ENCODE results near the gene MAFB. TPM values are rescaled to one million over a fixed set of nuclear protein-coding genes. Genes with fewer than 3 reads are reported as not detected.

Gene MAFB
- polyA plus RNA-seq, 3 donors: 118 to 144 (median 123) TPM

GRCh38 chr20:40688129-40689099 lies 622 bp downstream of the MAFB start:
- DNase-seq (ENCODE audit: extremely low read depth in 1 of 11, low read depth in 9 of 11, low spot score in 4 of 11): no peak

GRCh38 chr20:40687384-40688128 lies 1.5 kb downstream of the MAFB start:
- DNase-seq (ENCODE audit: extremely low read depth in 1 of 11, low read depth in 9 of 11, low spot score in 4 of 11): peak in 1 of 11 donors; percentile 45

- DNase-seq (ENCODE audit: extremely low read depth in 1 of 11, low read depth in 9 of 11, low spot score in 4 of 11): no peak
Observed at GRCh38 chr20:40686893-40687292, 2.1 kb downstream of the MAFB start.

GRCh38 chr20:40686434-40686882 lies 2.6 kb downstream of the MAFB start:
- no peak for DNase-seq (ENCODE audit: extremely low read depth in 1 of 11, low read depth in 9 of 11, low spot score in 4 of 11)

- no peak for DNase-seq (ENCODE audit: extremely low read depth in 1 of 11, low read depth in 9 of 11, low spot score in 4 of 11)
Observed at GRCh38 chr20:40685349-40685748, 3.7 kb downstream of the MAFB start.

- no peak for DNase-seq (ENCODE audit: extremely low read depth in 1 of 11, low read depth in 9 of 11, low spot score in 4 of 11)
Observed at GRCh38 chr20:40683894-40684268, 5.2 kb downstream of the MAFB start.

- DNase-seq (ENCODE audit: extremely low read depth in 1 of 11, low read depth in 9 of 11, low spot score in 4 of 11): no peak
Observed at GRCh38 chr20:40683221-40683893, 5.7 kb downstream of the MAFB start.

- DNase-seq (ENCODE audit: extremely low read depth in 1 of 11, low read depth in 9 of 11, low spot score in 4 of 11): no peak
Observed at GRCh38 chr20:40682104-40682981, 6.7 kb downstream of the MAFB start.

- no peak for DNase-seq (ENCODE audit: extremely low read depth in 1 of 11, low read depth in 9 of 11, low spot score in 4 of 11)
Observed at GRCh38 chr20:40681684-40682083, 7.4 kb downstream of the MAFB start.

GRCh38 chr20:40681165-40681564 lies 7.9 kb downstream of the MAFB start:
- no peak for DNase-seq (ENCODE audit: extremely low read depth in 1 of 11, low read depth in 9 of 11, low spot score in 4 of 11)

- DNase-seq (ENCODE audit: extremely low read depth in 1 of 11, low read depth in 9 of 11, low spot score in 4 of 11): no peak
Observed at GRCh38 chr20:40680161-40680959, 8.7 kb downstream of the MAFB start.

- DNase-seq (ENCODE audit: extremely low read depth in 1 of 11, low read depth in 9 of 11, low spot score in 4 of 11): no peak
Observed at GRCh38 chr20:40679184-40679583, 9.9 kb downstream of the MAFB start.

GRCh38 chr20:40678286-40678875 lies 10.7 kb downstream of the MAFB start:
- no peak for DNase-seq (ENCODE audit: extremely low read depth in 1 of 11, low read depth in 9 of 11, low spot score in 4 of 11)

GRCh38 chr20:40677343-40677924 lies 11.6 kb downstream of the MAFB start:
- DNase-seq (ENCODE audit: extremely low read depth in 1 of 11, low read depth in 9 of 11, low spot score in 4 of 11): no peak

GRCh38 chr20:40676491-40677269 lies 12.4 kb downstream of the MAFB start:
- no peak for DNase-seq (ENCODE audit: extremely low read depth in 1 of 11, low read depth in 9 of 11, low spot score in 4 of 11)

GRCh38 chr20:40675599-40676221 lies 13.3 kb downstream of the MAFB start:
- no peak for DNase-seq (ENCODE audit: extremely low read depth in 1 of 11, low read depth in 9 of 11, low spot score in 4 of 11)
